ENCODE results near the gene ARHGAP23. TPM values are rescaled to one million over a fixed set of nuclear protein-coding genes. Genes with fewer than 3 reads are reported as not detected.
"Not testable (repeated sequence)": the region's sequence is repeated elsewhere in the genome, so short reads cannot be mapped to it uniquely, and the experiment has no call there.

Gene ARHGAP23
- total and polyA plus RNA-seq, 8 donors, result 27.7 to 51.0 (median 39.7) TPM

GRCh38 chr17:38435795-38436194, 7.5 kb downstream of the ARHGAP23 start:
- Histone ChIP-seq H3K4me3 (no peak overlapping the region), H3K27ac (no peak overlapping the region), H3K4me1 (peaks cover 0 to 9% of the 10 kb centered on the region in 2 donors), H3K36me3 (peaks cover 0 to 5% of the 10 kb centered on the region in 2 donors), H3K27me3 (no peaks in the 10 kb centered on the region), H3K9me3 (no peaks in the 10 kb centered on the region)
- DNase-seq (no peak), ATAC-seq (no peak)
- intact Hi-C loops (cut with DNase I), result no loop called here
- TF ChIP-seq CTCF (IDR thresholded peaks at IDR 0.05), result no peak

GRCh38 chr17:38436386-38436785, 8.1 kb downstream of the ARHGAP23 start:
- DNase-seq (no peak), ATAC-seq (no peak)
- no peak for TF ChIP-seq CTCF (IDR thresholded peaks at IDR 0.05)
- Histone ChIP-seq H3K9me3 (no peaks in the 10 kb centered on the region), H3K4me1 (peaks cover 0 to 4% of the 10 kb centered on the region in 2 donors), H3K27ac (no peak overlapping the region), H3K27me3 (no peaks in the 10 kb centered on the region), H3K4me3 (no peak overlapping the region), H3K36me3 (peaks cover 0 to 5% of the 10 kb centered on the region in 2 donors)
- intact Hi-C loops (cut with DNase I), result no loop called here

GRCh38 chr17:38437313-38437712, 9.0 kb downstream of the ARHGAP23 start:
- H3K4me3 ChIP-seq; ATAC-seq; H3K27me3 ChIP-seq; H3K4me1 ChIP-seq; DNase-seq; H3K36me3 ChIP-seq; H3K9me3 ChIP-seq; intact Hi-C loops (cut with DNase I); H3K27ac ChIP-seq: not testable (repeated sequence)

- TF ChIP-seq CTCF (IDR thresholded peaks at IDR 0.05), result no peak
- peaks cover 6 to 20% of the 10 kb centered on the region in 2 donors for H3K4me1 ChIP-seq
Observed at GRCh38 chr17:38439436-38439835, 11.2 kb downstream of the ARHGAP23 start.

GRCh38 chr17:38440614-38441397, 12.5 kb downstream of the ARHGAP23 start:
- H3K4me1 ChIP-seq, result peaks cover 7 to 20% of the 10 kb centered on the region in 2 donors
- H3K4me3 ChIP-seq, result no peak overlapping the region
- TF ChIP-seq CTCF (IDR thresholded peaks at IDR 0.05), result no peak
- ATAC-seq (no peak), DNase-seq (no peak)
- no peak overlapping the region for H3K27ac ChIP-seq
- no peaks in the 10 kb centered on the region for H3K9me3 ChIP-seq
- no peaks in the 10 kb centered on the region for H3K27me3 ChIP-seq
- intact Hi-C loops (cut with DNase I), result no loop called here
- peaks cover 0 to 5% of the 10 kb centered on the region in 2 donors for H3K36me3 ChIP-seq

More at GRCh38 chr17:38439436-38439835, 11.2 kb downstream of the ARHGAP23 start:
- Histone ChIP-seq H3K27me3 (no peaks in the 10 kb centered on the region), H3K9me3 (no peaks in the 10 kb centered on the region), H3K36me3 (peaks cover 0 to 5% of the 10 kb centered on the region in 2 donors), H3K4me3 (no peak overlapping the region), H3K27ac (no peak overlapping the region)
- no peak for ATAC-seq
- intact Hi-C loops (cut with DNase I), result no loop called here
- no peak for DNase-seq
